ENCODE results near the gene NKAIN4.

GRCh38 chr20:63227260-63227659 lies 27.0 kb downstream of the NKAIN4 start:
- TF ChIP-seq CTCF (IDR thresholded peaks at IDR 0.05) (no peak), ZFX (IDR thresholded peaks at IDR 0.05; ENCODE audit: borderline replicate concordance) (no peak)

Data from 22Rv1 (cell line).